ENCODE data around the gene FAM53B. TPM values are rescaled to one million over a fixed set of nuclear protein-coding genes. Genes with fewer than 3 reads are reported as not detected.

FAM53B gene
- total and polyA plus RNA-seq, 5 donors: 34.6 to 58.3 (median 49.5) TPM

DNA sequence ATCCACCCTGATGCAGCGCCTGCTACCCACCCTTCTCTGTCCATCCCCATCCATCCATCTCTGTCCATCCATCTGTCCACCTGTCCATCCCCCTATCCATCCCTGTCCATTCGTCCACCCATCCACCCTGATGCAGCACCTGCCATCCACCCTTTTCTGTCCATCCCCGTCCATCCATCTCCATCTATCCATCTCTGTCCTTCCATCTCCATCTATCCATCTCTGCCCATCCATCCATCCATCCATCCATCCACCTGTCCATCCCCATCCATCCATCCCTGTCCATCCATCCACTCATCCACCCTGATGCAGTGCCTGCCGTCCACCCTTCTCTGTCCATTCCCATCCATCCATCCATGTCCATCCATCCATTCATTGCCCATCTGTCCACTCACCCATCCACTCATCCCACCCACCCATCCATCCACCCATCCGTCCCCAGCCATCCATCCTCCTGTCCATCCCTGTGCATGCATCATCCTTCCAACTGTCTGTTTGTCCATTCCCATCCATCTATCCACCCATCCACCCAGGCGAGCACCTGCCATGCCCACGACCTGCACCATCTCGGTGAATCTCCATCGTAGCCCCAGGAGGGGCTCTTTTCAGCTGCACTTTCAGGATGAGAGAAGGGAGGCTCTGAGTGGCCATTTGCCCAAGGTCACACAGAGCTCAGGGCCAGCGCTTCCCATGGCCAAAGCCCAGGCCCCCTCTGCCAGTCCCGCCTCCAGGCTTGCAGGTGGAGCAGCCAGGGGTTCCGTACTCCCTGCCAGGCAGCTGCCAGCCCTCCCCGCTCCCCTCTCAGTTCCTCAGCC lies 145.2 kb downstream of the FAM53B start:
- DNase-seq (peak in 2 of 3 donors; percentile 12 to 41), ATAC-seq (no peak)
- 94% methylated on average over 13 of the region's 13 CpGs for WGBS
- intact Hi-C loops (cut with DNase I): no loop called here
- Histone ChIP-seq H3K27me3 (ENCODE audit: control insufficient read depth, insufficient read depth) (no peaks in the 10 kb centered on the region), H3K9me3 (ENCODE audit: control insufficient read depth, low read length) (no peaks in the 10 kb centered on the region), H3K4me3 (ENCODE audit: low read length) (no peak overlapping the region), H3K27ac (ENCODE audit: low read length) (no peak overlapping the region), H3K4me1 (ENCODE audit: control insufficient read depth, insufficient read depth, low read length) (no peaks in the 10 kb centered on the region)

DNA sequence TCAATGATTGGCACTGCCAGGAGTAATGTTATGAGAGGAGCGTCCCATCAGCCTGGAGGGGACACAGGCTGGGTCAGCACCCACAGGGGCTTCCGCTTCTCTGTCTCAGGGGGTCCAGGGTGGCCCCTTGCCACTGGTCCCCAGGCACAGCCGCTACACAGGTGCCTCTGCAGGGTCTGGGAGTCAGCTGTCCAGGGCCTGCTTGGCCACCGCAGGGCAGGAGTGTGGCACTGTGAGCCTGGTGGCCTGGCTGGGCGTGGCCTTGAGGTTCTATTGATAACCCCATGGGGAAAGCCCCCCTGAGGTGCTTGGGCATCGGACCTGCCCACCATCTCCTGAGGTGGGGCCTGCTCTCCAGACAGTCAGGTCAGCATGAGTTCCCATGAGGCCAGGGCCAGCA lies 146.0 kb downstream of the FAM53B start:
- no peak overlapping the region for H3K4me3 ChIP-seq (ENCODE audit: low read length)
- DNase-seq (peak; percentile 11 to 37 (median 23)), ATAC-seq (no peak)
- H3K9me3 ChIP-seq (ENCODE audit: control insufficient read depth, low read length): no peaks in the 10 kb centered on the region
- intact Hi-C loops (cut with DNase I): no loop called here
- no peak overlapping the region for H3K27ac ChIP-seq (ENCODE audit: low read length)
- no peaks in the 10 kb centered on the region for H3K27me3 ChIP-seq (ENCODE audit: control insufficient read depth, insufficient read depth)
- WGBS: 96% methylated on average over 6 of the region's 6 CpGs
- no peaks in the 10 kb centered on the region for H3K4me1 ChIP-seq (ENCODE audit: control insufficient read depth, insufficient read depth, low read length)

DNA sequence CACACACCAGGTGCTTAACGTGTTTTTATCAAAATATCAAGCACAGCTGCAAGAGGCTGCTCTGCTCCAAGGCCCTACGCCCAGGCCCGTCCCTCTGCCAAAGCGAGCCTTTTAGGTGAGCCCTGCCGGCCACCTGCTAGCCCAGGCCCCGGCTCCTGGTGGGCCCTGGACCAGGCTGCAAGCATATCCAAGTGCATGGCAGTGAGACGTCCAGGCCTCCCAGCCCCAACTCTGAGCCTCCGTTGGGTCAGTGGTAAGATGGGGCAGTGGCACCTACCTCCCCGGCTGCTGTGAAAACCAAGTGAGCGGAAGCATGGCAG lies 146.4 kb downstream of the FAM53B start:
- Histone ChIP-seq H3K27me3 (ENCODE audit: control insufficient read depth, insufficient read depth) (no peaks in the 10 kb centered on the region), H3K4me3 (ENCODE audit: low read length) (no peak overlapping the region), H3K9me3 (ENCODE audit: control insufficient read depth, low read length) (no peaks in the 10 kb centered on the region), H3K4me1 (ENCODE audit: control insufficient read depth, insufficient read depth, low read length) (no peaks in the 10 kb centered on the region), H3K27ac (ENCODE audit: low read length) (no peak overlapping the region)
- DNase-seq (peak; percentile 7 to 42 (median 40)), ATAC-seq (no peak)
- 89% methylated on average over 10 of the region's 10 CpGs for WGBS
- intact Hi-C loops (cut with DNase I): no loop called here

DNA sequence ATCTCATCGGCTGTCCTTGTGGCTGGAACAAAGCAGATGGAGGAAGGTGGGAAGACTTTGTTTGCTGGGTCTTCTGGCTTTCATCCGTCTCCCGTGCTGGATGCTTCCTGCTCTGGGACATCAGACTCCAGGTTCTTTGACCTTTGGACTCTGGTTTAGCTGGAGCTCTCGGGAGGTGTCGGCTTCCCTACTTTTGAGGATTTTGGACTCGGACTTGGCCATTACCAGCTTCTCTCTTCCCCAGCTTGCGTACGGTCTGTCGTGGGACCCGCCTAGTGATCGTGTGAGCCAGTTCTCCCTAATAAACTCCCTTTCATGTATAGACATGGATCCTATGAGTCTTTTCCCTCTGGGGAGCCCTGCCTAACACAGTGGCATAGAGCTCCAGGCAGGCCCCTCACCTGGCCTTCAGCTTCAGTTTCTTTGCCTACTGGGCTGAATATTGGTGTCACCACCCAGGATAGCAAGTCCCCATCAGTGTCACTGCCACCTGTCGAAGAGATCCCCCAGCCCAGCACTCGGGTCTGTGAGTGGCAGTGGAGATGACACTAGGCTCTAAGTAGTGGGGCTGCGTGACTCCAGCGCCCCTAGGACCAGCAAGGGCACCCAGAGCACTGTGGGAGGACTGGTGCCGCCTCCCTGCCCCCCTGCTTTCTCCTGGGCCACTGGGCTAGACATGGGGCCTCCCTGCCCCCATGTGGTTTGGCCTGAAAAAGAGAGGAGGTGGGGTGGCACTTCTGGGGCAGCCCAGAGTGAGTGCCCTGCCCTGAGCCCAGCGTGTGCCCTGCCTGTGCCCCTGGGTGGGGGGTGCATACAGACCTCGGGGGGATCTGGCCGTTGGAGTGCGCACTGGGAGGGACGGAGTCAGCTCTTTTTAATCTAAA lies 147.0 kb downstream of the FAM53B start:
- Histone ChIP-seq H3K27ac (ENCODE audit: low read length) (no peak overlapping the region), H3K4me1 (ENCODE audit: control insufficient read depth, insufficient read depth, low read length) (no peaks in the 10 kb centered on the region), H3K4me3 (ENCODE audit: low read length) (no peak overlapping the region), H3K27me3 (ENCODE audit: control insufficient read depth, insufficient read depth) (no peaks in the 10 kb centered on the region), H3K9me3 (ENCODE audit: control insufficient read depth, low read length) (no peaks in the 10 kb centered on the region)
- peak in 1 of 3 donors; percentile 35 for DNase-seq
- intact Hi-C loops (cut with DNase I): no loop called here
- no peak for ATAC-seq
- WGBS: 83% methylated on average over 21 of the region's 21 CpGs

DNA sequence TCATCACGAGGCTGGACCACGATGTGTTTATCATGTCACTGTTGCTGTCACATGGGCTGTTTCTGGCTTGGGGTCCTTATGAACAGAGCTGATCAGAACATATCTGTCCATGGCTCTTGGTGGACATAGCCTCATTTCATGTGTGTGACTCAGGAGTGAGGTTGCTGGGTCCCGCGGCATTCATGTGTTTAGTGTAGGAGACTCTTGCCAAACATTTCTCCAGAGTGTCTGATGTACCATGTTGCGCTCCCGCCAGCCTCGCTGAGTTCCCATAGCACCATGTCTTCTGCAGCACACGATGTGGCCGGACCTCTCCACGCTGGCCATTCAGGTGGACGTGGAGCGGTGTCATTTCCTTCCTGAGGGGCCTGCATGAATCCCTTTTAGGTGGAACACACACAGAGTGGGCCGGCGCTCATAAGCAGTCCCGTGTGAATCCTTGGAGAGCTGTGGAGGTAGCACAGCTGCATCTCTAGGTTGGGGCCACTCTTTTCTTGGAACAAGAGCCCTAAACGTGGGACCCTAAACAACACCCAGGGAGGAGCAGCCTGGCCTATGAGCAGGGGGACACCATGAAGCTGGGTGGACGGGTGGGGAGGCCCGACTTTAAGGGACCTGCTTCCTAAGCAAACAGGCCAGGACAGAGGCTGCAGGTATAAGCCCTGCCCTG lies 147.9 kb downstream of the FAM53B start:
- no peaks in the 10 kb centered on the region for H3K27me3 ChIP-seq (ENCODE audit: control insufficient read depth, insufficient read depth)
- DNase-seq (peak in 2 of 3 donors; percentile 5 to 43), ATAC-seq (no peak)
- H3K4me1 ChIP-seq (ENCODE audit: control insufficient read depth, insufficient read depth, low read length): no peaks in the 10 kb centered on the region
- intact Hi-C loops (cut with DNase I): no loop called here
- 83% methylated on average over 18 of the region's 18 CpGs for WGBS
- H3K27ac ChIP-seq (ENCODE audit: low read length): no peak overlapping the region
- no peak overlapping the region for H3K4me3 ChIP-seq (ENCODE audit: low read length)
- H3K9me3 ChIP-seq (ENCODE audit: control insufficient read depth, low read length): no peaks in the 10 kb centered on the region

DNA sequence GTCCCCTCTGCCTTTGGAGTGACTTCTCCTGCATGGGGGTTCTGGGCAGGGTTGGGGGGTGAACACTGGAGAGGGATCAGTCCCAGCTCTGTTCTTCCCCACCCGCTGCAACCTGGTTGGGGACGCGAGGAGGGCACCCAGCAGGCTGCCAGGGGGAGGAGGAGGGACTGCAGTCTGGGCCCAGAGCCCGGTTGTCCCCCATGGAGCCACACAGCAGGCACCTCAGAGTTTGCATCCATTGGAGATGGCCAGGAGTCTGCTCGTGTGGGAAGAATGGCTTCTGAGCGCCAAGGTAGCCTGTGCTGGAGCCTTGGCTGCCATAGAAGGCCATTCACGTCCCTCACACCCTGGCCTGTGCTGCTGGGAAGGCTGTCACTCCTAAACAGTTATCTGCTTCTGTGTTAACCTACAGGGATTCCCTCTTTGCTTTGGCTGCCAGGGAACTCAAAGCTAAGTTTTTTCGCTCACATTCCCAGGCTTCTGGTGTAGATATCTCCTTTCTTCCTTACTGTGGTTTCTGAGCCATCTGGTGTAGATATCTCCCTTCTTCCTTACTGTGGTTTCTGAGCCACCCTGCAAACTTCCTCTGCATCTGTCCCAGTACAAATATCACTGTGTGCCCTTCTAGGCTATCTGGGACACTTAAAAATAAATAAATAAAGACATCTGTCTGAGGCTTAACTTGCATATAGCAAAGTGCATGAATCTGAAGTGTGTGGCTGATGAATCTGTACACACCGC lies 148.9 kb downstream of the FAM53B start:
- Histone ChIP-seq H3K27me3 (ENCODE audit: control insufficient read depth, insufficient read depth) (no peaks in the 10 kb centered on the region), H3K4me1 (ENCODE audit: control insufficient read depth, insufficient read depth, low read length) (no peaks in the 10 kb centered on the region), H3K27ac (ENCODE audit: low read length) (no peak overlapping the region), H3K4me3 (ENCODE audit: low read length) (no peak overlapping the region), H3K9me3 (ENCODE audit: control insufficient read depth, low read length) (no peaks in the 10 kb centered on the region)
- no peak for ATAC-seq
- 93% methylated on average over 9 of the region's 9 CpGs for WGBS
- DNase-seq: peak in 1 of 3 donors; percentile 18
- intact Hi-C loops (cut with DNase I): no loop called here

DNA sequence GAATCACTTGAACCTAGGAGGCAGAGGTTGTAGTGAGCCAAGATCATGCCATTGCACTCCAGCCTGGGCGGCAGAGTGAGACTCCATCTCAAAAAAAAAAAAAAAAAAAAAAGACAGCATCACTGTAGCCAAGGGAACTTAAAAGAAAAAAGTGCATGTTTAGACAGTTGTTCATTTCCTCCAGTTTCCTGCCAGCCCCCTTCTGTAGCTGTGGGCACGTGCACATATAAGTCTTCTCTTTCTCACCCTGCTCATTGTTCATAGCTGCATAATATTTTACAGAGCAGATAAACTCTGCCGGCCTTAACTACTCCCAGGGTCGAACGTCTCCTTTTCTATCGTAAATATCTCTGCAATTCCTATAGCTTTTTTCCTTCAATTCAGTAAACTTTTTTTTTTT lies 149.9 kb downstream of the FAM53B start:
- Histone ChIP-seq H3K9me3 (ENCODE audit: control insufficient read depth, low read length) (no peaks in the 10 kb centered on the region), H3K27me3 (ENCODE audit: control insufficient read depth, insufficient read depth) (no peaks in the 10 kb centered on the region), H3K27ac (ENCODE audit: low read length) (no peak overlapping the region), H3K4me1 (ENCODE audit: control insufficient read depth, insufficient read depth, low read length) (no peaks in the 10 kb centered on the region), H3K4me3 (ENCODE audit: low read length) (no peak overlapping the region)
- DNase-seq: peak in 1 of 3 donors; percentile 2
- intact Hi-C loops (cut with DNase I): no loop called here
- no peak for ATAC-seq
- WGBS: 84% methylated on average over 6 of the region's 6 CpGs

DNA sequence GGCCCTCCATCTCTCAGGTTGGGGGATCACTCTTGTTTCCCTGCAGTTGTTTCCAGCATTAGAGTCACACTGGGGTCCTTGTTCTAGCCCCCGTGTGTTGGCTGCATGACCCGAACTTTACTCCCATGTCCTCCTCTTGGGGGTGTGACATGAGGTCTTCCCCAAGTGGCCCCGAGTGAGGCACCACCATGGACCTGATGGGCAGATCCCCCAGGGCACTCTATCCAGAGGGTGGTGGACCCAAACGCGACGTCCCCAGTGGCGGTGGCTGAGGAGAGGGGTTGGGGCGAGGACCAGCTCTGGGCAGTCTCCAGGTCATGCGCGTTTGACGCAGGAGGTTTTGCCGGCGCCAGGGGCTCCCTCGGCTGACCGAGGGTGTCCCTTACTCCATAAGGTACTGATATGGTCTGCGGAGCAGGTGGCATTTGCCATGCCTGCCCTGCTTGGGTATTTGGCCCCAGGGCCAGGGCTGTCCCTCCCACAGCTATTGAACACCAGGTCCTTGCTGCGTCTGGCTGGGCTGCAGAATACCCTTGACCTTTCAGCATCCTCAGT lies 150.7 kb downstream of the FAM53B start:
- Histone ChIP-seq H3K27ac (ENCODE audit: low read length) (no peak overlapping the region), H3K27me3 (ENCODE audit: control insufficient read depth, insufficient read depth) (no peaks in the 10 kb centered on the region), H3K9me3 (ENCODE audit: control insufficient read depth, low read length) (no peaks in the 10 kb centered on the region), H3K4me3 (ENCODE audit: low read length) (no peak overlapping the region), H3K4me1 (ENCODE audit: control insufficient read depth, insufficient read depth, low read length) (peaks cover 3% of the 10 kb centered on the region)
- WGBS: 93% methylated on average over 17 of the region's 17 CpGs
- ATAC-seq (no peak), DNase-seq (peak in 1 of 3 donors; percentile 22)
- intact Hi-C loops (cut with DNase I): no loop called here

DNA sequence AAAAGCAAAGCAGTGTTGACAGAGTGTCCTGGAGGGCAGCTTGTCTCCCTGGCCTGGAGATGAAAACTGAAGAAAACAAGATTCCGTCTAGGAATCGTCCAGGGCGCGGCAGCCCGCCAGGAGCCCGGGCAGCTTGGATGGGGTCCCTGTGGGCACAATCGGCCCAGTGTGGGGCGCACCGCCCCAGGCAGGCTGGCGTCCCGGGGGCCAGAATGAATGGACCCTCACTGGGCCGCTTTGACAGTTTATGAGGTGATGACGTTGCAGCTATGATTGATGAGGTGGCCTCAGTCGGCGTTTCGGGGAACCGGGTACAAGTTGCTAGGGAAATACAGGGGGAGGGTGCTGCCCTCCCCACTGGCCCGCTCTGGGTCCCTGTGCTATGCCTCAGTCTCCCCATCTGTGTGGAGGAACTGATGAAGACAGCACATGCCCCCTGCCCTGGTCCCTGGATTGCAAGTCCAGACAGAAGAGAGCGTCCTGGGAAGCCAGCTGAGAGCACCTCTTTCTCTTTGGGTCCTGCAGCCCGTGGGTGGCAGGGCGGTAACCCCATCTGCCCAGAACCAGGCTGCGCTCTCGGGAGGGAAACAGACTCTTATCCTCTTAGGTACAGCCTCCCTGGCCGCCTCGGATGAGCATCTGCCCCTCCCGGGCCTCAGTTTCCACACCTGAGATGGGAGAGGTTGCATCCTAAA lies 151.3 kb downstream of the FAM53B start:
- ATAC-seq (no peak), DNase-seq (peak in 1 of 3 donors; percentile 29)
- intact Hi-C loops (cut with DNase I): no loop called here
- H3K9me3 ChIP-seq (ENCODE audit: control insufficient read depth, low read length): no peaks in the 10 kb centered on the region
- no peak overlapping the region for H3K27ac ChIP-seq (ENCODE audit: low read length)
- H3K4me3 ChIP-seq (ENCODE audit: low read length): no peak overlapping the region
- WGBS: 85% methylated on average over 26 of the region's 26 CpGs
- peaks cover 3% of the 10 kb centered on the region for H3K4me1 ChIP-seq (ENCODE audit: control insufficient read depth, insufficient read depth, low read length)
- H3K27me3 ChIP-seq (ENCODE audit: control insufficient read depth, insufficient read depth): no peaks in the 10 kb centered on the region

DNA sequence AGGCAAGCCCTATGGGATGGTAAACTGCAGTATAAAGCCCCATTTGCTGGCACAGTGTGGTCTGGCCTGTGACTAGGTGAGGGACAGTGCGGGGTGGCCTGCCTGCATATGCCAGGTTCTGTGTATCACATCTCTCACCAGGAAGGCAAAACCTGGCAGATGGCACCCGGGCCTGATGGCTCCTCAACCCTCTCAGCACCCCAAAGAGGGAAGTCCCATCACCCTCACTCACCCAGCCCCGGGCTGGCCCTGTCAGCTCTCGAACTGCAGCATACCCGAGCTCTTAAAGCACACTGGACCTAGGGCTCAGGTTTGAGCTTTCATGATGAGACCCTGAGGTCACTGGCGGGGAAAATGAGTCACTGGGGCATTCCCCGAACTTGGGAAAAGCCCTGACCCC lies 152.1 kb downstream of the FAM53B start:
- DNase-seq: peak in 1 of 3 donors; percentile 11
- intact Hi-C loops (cut with DNase I): no loop called here
- WGBS: 95% methylated on average over 7 of the region's 7 CpGs

More for the DNA sequence above, 152.1 kb downstream of the FAM53B start:
- H3K27me3 ChIP-seq (ENCODE audit: control insufficient read depth, insufficient read depth): no peaks in the 10 kb centered on the region
- H3K4me1 ChIP-seq (ENCODE audit: control insufficient read depth, insufficient read depth, low read length): peaks cover 3% of the 10 kb centered on the region
- no peak overlapping the region for H3K27ac ChIP-seq (ENCODE audit: low read length)
- H3K9me3 ChIP-seq (ENCODE audit: control insufficient read depth, low read length): no peaks in the 10 kb centered on the region
- H3K4me3 ChIP-seq (ENCODE audit: low read length): no peak overlapping the region
- ATAC-seq: no peak
